WERI-Rb-1 (cell line): Measurements from ENCODE around the gene RGR.

ENCODE experiments used
- DNase-seq: peaks from one replicate; pipeline ENCODE4 v3.0.0-alpha.2; 2020
- H3K27ac ChIP-seq: fragments of 250-450 bp; sonication (Bioruptor Pico); 2 replicates; pipeline ENCODE4 v1.5.1; 2020; ENCODE audit warnings: mild to moderate bottlenecking, moderate library complexity
- H3K27me3 ChIP-seq: fragments of 250-450 bp; sonication (Bioruptor Pico); 2 replicates; pipeline ENCODE4 v1.5.1; 2021; ENCODE audit warnings: mild to moderate bottlenecking, low read depth, moderate library complexity; ENCODE audit not compliant: insufficient read depth, severe bottlenecking
- H3K36me3 ChIP-seq: fragments of 250-450 bp; sonication (Bioruptor Pico); 2 replicates; pipeline ENCODE4 v1.5.1; 2020; ENCODE audit warnings: mild to moderate bottlenecking, moderate library complexity
- H3K4me3 ChIP-seq: 2 replicates; pipeline ENCODE4 v1.5.1; 2011; ENCODE audit warnings: low read depth, mild to moderate bottlenecking, control low read depth, low read length
- H3K9me3 ChIP-seq: fragments of 250-450 bp; sonication (Bioruptor Pico); 2 replicates; pipeline ENCODE4 v1.5.1; 2021; ENCODE audit warnings: mild to moderate bottlenecking, moderate library complexity; ENCODE audit not compliant: severe bottlenecking
- TF ChIP-seq, protein P1 (sequence below): IDR thresholded peaks from 2 replicates; pipeline ENCODE4 v1.5.1; 2011; ENCODE audit warnings: low read depth, mild to moderate bottlenecking, control low read depth, inconsistent platforms, low read length

The RGR gene

DNA sequence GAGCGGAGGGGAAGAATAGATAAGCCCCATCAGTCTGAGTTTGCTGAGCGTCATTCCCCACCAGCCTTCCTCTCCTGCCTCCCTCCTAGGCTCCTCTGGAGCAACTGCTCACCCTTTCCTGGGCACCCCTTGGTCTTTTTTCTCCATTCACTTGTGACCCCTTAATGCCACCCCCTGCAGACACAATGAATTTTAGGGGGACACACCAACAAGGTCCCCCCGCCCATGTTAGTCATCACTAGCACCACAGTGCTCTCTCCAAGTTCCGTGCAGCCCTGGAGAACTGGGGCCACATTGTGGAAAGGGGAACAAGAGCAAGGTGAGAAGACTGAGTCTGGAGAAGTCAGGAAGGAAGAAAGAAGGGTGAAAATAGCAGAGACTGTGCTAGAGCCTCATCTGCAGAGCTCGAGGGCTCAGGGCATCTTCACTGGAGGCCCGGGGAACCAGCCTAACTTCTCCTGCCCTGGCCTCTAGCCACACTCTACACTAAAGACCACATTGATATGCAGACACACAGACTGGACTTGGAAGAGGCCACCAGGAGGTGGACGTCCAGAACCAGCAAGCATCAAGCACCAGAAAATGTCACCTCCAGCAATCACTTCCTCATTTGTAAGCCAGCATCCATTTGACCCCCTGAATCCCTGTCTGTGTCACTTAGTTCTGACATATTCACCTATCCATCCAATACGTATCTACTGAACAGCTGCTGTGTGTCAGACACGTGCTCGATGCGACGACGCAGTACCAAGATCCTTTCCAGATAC lies 17.5 kb downstream of the RGR start:
- Histone ChIP-seq H3K27me3 (no peaks in the 10 kb centered on the region), H3K27ac (no peak overlapping the region), H3K4me3 (no peak overlapping the region), H3K9me3 (no peaks in the 10 kb centered on the region), H3K36me3 (no peaks in the 10 kb centered on the region)
- TF ChIP-seq, protein P1, sequence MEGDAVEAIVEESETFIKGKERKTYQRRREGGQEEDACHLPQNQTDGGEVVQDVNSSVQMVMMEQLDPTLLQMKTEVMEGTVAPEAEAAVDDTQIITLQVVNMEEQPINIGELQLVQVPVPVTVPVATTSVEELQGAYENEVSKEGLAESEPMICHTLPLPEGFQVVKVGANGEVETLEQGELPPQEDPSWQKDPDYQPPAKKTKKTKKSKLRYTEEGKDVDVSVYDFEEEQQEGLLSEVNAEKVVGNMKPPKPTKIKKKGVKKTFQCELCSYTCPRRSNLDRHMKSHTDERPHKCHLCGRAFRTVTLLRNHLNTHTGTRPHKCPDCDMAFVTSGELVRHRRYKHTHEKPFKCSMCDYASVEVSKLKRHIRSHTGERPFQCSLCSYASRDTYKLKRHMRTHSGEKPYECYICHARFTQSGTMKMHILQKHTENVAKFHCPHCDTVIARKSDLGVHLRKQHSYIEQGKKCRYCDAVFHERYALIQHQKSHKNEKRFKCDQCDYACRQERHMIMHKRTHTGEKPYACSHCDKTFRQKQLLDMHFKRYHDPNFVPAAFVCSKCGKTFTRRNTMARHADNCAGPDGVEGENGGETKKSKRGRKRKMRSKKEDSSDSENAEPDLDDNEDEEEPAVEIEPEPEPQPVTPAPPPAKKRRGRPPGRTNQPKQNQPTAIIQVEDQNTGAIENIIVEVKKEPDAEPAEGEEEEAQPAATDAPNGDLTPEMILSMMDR: no peak
- DNase-seq: no peak

DNA sequence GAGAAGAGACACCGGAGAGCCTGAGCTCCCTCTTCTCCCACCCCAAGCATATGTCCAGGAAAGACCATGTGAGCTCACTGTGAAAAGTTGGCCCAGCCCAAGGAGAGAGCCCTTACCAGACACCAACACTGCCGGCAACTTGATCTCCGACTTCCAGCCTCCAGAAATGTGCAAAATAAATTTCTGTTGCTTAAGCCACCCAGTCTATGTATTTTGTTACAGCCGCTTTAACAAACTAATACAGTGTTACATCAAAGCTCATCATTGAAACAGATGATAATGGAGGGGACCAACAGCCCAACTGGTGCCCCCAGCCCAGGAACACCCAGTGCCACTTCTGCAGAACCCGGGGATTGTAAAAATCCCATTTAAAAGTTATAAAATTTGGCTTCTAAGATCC lies 18.9 kb downstream of the RGR start:
- TF ChIP-seq, protein P1: no peak
- Histone ChIP-seq H3K27ac (no peak overlapping the region), H3K27me3 (no peaks in the 10 kb centered on the region)

DNA sequence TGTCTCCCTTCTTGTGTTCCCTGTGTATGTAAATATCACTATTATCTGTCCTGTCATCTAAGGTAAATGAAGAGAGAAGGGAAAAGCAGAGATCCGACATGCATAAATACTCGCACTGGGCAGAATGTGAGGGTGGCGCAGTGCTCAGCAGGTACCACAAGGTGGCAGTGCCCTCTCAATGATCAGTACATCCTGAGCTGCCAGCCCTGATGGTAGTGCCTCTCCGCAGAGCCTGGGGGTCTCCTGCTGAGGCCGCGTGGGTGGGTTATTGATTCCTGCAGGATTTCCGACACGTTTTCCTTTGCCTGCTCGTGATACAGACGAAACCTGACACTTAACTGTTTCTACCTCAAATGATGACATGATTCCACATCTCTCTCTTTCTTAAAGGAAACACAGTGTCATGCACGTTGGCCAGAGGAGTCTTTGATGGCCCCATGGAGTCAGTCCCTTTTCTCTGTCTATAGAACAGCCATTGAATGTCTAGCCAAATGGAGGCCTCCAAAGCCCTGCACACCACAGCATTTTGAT lies 19.8 kb downstream of the RGR start:
- TF ChIP-seq, protein P1: peak; percentile 98
- no peak overlapping the region for H3K27ac ChIP-seq
- no peaks in the 10 kb centered on the region for H3K36me3 ChIP-seq
- no peaks in the 10 kb centered on the region for H3K27me3 ChIP-seq
- peak; percentile 76 for DNase-seq
- H3K9me3 ChIP-seq: no peaks in the 10 kb centered on the region
- H3K4me3 ChIP-seq: no peak overlapping the region

More for the DNA sequence above, 18.9 kb downstream of the RGR start:
- DNase-seq: no peak
- Histone ChIP-seq H3K36me3 (no peaks in the 10 kb centered on the region), H3K9me3 (no peaks in the 10 kb centered on the region), H3K4me3 (no peak overlapping the region)

DNA sequence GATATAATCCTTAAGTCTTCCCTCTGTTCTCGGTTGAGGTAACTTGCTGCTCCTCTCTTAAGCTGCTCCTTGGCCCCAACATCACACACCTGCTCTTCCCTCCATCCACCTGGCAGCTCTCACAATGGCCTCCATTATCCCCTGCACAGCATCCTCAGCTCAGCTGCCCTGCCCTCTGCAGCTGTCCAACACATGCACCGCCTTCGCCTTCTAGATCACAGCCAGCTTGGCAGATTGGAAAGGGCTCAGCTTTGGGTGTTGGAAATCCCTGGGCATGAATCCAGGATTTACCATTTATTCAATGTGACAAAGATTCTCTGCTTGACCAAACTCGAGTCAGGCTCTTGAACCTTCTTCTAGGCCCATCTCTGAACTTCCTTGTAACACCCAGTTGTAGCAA lies 20.6 kb downstream of the RGR start:
- no peaks in the 10 kb centered on the region for H3K9me3 ChIP-seq
- TF ChIP-seq, protein P1: no peak
- H3K27ac ChIP-seq: no peak overlapping the region
- DNase-seq: no peak
- no peak overlapping the region for H3K4me3 ChIP-seq
- H3K36me3 ChIP-seq: no peaks in the 10 kb centered on the region
- no peaks in the 10 kb centered on the region for H3K27me3 ChIP-seq

DNA sequence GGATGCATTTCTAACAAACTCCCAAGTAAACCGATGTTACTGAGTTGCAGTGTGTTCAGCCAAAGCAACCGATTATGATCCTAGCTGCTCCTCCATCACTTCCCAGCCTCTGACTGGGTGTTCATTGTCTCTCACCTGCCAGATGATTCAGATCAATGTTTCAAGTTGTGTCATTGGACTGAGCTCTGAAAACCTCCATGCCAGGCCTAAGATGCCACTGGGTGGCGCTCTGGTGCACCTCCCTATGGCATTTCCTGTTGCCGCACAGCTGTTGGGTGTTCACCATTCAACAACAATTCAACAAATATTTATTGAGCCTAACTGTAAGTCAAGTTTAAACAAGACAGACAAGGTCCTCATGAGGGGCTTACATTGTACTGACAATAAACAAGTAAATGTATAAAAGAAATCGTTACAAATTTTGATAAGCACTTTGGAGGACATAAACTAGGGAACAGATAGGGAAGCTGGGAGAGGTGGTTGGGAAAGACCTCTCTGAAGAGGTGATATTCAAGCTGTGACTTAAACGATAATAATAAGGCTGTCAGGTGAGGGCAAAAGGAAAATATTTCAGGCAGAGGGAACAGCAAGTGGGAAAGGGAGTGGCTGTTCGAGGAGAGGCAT lies 22.8 kb downstream of the RGR start:
- H3K27me3 ChIP-seq: no peaks in the 10 kb centered on the region
- no peaks in the 10 kb centered on the region for H3K36me3 ChIP-seq
- peak; percentile 56 for DNase-seq
- no peaks in the 10 kb centered on the region for H3K9me3 ChIP-seq
- H3K27ac ChIP-seq: no peak overlapping the region
- TF ChIP-seq, protein P1: peak; percentile 85
- no peak overlapping the region for H3K4me3 ChIP-seq
